HG03196 (cell line): ENCODE measurements around the gene RLIM.
"Not testable (repeated sequence)": the region's sequence is repeated elsewhere in the genome, so short reads cannot be mapped to it uniquely, and the experiment has no call there.

Experiments
- ATAC-seq: cut with Tn5 transposase; IDR thresholded peaks from one replicate; pipeline ENCODE4 v1.9.1; 2021; ENCODE audit not compliant: unreplicated experiment

Gene RLIM, protein sequence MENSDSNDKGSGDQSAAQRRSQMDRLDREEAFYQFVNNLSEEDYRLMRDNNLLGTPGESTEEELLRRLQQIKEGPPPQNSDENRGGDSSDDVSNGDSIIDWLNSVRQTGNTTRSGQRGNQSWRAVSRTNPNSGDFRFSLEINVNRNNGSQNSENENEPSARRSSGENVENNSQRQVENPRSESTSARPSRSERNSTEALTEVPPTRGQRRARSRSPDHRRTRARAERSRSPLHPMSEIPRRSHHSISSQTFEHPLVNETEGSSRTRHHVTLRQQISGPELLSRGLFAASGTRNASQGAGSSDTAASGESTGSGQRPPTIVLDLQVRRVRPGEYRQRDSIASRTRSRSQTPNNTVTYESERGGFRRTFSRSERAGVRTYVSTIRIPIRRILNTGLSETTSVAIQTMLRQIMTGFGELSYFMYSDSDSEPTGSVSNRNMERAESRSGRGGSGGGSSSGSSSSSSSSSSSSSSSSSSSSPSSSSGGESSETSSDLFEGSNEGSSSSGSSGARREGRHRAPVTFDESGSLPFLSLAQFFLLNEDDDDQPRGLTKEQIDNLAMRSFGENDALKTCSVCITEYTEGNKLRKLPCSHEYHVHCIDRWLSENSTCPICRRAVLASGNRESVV

DNA sequence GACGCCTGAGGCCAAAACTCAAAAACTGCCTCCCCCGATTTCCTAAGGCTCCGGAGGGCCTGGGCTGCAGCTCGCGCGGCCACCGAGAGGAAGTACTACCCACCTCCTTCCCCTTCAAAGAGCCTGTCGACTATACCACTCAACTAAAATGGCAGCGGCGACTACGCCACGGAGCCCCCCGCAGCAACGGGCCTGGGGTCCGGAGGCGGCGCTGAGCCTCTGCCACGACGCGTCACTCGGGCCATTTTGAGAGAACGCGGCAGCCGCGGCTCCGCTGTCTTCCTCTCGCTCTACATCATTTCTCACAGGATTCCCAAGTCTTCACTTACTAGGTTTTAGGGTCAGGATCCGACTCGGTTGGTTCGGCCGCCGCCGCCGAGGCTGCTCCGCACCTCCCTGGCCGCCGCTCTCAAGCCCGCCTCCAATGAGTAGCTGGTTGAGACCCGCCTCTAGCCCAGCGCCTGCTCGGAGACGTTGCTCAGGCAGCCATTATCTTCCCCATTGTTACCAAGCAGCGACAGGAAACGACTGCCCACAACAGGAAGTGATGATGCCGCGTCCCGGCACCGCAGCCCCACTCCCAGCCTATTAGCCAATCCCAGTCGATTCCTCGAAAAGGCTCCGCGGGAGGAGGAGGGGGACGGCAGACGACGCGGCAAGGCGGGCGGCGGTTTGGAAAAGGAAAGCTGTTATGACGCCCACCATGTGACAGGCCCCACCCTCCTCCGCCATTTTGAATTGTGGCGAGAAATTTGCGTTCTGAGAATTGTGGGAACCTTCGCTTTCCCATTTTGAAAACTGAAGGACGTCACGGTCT is at the start of gene RLIM:
Gene RLIM, minus strand, starts transcription at position 532 of the 817 bp plus-strand sequence. CDS start 18,647 bp downstream, outside the sequence.
- ATAC-seq, result peak; percentile 97

DNA sequence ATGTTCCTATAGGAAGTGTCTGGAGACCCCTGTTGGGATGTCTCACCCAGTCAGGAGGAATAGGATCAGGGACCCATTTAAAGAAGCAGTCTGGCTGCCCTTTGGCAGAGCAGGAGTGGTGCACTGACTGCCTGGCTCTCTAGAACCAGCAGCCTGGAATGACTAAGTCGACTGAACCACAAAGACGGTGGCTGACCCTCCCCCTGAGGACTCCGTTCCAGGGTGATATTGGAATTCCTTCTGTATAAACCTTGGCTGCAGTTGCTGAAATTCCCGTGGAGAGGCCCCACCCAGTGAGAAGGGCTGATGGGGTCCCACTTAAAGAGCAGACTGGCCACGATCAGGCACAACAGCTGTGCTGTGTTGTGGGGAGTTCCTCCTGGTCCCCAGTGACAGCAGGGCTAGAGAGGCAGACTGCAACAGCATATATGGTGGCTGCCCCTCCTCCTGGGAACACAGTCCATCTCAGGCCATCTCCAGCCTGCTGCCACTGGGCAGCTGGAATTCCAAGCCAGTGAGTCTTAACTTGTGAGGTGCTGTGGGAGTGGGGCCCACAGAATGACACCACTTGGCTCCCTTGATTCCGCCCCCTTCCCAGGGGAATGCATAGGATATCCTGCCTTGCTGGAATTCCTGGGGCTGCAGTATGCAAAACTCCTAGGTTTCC is 41.8 kb upstream of the RLIM start:
- ATAC-seq, result no peak

DNA sequence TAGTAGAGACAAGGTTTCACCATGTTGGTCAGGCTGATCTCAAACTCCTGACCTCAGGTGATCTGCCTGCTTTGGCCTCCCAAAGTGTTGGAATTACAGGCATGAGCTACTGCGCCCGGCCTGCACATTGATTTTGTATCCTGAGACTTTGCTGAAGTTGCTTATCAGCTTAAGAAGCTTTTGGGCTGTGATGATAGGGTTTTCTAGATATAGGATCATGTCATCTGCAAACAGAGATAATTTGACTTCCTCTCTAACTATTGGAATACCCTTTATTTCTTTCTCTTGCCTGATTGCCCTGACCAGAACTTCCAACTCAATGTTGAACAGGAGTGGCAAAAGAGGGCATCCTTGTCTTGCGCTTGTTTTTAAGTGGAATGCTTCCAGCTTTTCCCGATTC is 40.5 kb upstream of the RLIM start:
- not testable (repeated sequence) for ATAC-seq

GRCh38 chrX:74636749-74637314 is 22.4 kb upstream of the RLIM start:
- no peak for ATAC-seq

GRCh38 chrX:74613370-74614092 is 893 bp downstream of the RLIM start:
- ATAC-seq, result no peak

GRCh38 chrX:74606799-74607198 is 7.6 kb downstream of the RLIM start:
- ATAC-seq, result no peak

DNA sequence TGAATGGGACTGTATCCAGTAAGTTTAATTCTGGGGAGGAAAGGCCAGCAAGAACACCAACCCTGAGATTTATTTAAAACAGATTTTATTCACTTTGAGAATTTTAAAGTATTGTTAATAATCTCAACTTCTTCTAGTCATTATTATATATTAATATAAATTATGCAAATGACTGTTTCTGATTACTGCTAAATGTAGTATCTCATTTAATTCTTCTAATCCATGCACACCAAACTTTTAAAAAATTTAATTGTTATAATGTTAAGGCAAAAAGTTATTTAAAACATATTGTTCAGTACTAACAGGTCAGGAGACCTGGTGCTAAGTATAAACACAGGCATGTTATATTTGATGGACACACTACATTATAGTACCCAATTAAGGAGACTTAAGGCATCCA is 8.1 kb downstream of the RLIM start:
- no peak for ATAC-seq

GRCh38 chrX:74603040-74603439 is 11.4 kb downstream of the RLIM start:
- no peak for ATAC-seq

- no peak for ATAC-seq
Observed at GRCh38 chrX:74602142-74602541, 12.3 kb downstream of the RLIM start.

DNA sequence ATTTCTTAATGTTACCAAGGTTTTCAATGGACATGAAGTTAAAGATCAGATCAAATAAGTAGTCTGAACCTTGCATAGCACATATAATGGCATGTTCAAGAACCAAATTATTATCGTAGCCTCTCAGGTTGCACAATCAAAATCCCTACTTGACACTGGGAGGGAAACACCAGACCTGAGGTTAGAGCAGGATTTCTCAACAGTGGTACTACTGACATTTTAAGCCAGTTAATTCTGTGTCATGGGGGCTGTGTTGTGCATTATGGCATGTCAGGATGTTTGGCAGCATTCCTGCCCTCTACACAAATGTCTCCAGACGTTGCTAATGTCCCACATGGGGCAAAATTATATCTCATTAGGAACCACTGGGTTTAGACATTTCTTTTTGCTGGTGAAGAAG is 20.8 kb downstream of the RLIM start:
- no peak for ATAC-seq

- ATAC-seq, result no peak
Observed at GRCh38 chrX:74585766-74586165, 28.7 kb downstream of the RLIM start.

- ATAC-seq, result no peak
Observed at GRCh38 chrX:74579597-74580198, 34.7 kb downstream of the RLIM start.

DNA sequence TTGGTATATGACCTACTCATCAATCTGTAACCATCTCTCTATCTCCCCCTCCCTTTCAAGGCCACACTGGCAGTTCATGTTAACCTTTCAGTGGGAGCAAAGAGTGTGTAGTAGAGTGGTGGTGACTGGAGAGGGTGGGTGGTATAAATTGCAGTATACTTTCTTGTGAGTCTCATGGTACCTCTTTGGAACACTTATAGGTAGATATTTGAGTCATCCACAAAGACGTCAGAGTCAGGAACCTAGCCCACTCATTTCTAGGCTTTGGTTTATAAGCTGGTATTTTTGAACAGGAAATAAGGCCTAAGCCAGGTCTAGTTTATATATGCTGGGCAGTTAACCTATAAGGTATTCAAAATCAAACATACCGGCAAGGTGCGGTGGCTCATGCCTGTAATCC is 36.3 kb downstream of the RLIM start:
- ATAC-seq, result no peak

DNA sequence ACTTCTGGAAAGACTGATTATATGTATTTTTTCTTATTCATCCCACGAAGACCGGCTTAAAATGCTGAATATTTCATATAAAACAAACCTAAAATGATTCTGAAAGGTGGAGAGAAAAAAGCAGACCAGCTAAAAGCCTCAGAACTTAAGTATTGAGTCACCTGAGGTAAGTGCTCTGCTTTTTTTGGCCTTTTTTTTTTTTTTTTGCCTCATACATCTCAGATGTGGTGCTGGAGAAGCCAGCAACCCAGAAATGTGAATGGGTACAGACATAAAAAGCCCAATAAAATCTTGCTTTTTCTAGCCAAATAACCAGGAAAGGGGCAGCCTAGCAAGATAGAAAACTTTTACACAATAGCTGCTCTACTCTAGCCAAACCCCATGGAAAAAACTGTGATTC is 57.0 kb downstream of the RLIM start:
- no peak for ATAC-seq

DNA sequence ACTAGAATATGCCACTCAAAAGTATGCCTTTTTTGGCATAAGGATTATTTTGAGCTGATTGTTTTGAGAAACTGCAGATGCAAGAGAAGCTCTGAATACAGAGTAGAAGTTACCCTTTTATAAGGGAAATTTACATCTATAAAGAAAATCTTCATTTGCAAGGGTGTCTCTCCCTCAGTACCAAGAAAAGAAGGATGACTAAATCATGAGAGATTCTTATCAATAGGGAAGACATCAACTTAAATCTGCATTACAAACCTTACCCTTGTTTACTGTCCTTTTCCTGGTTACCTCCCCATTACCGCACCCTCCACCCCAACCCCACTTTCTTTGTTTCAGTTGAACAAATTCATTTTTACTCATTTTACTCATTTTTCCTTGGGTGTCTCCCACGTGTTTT is 62.5 kb downstream of the RLIM start:
- ATAC-seq, result no peak

- peak; percentile 68 for ATAC-seq
Observed at GRCh38 chrX:74550295-74550802, 64.1 kb downstream of the RLIM start.

GRCh38 chrX:74546984-74547383 is 67.4 kb downstream of the RLIM start:
- no peak for ATAC-seq

DNA sequence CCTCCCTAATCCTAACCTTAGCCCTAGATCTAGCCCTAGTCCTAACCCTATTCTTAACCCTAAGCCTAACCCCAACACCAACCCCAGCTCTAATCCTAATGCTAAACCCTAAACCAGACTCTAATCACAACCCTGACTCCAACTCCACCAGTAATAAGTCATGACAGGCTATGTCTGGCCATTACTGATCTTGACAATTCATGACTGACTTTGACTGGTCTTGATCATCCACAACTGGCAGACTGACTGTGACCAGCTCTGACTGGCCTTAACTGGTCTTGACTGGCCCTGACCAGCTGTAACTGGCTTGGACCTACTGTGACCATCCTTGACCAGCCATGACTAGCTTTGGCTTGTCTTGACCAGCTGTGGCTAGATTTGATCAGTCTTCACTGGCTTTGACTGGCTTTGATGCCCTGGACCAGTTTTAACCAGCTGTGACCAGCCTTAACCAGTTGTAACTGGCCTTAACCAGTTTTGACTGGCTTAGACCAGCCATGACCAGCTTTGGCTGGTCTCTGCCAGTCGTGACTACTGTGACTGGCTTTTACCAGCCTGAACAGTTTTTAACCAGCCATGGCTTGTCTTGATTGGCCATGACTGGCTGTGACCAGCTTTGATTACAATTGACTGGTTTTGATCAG is 68.4 kb downstream of the RLIM start:
- ATAC-seq, result no peak

GRCh38 chrX:74540635-74541249 is 73.7 kb downstream of the RLIM start:
- no peak for ATAC-seq
